Adipose tissue (tissue), 3 donors: ENCODE results near the gene GRID2IP. TPM values are rescaled to one million over a fixed set of nuclear protein-coding genes. Genes with fewer than 3 reads are reported as not detected.

Experiments
- H3K27ac ChIP-seq: one replicate; pipeline ENCODE4 v1.5.1; 2013; ENCODE audit warnings: low read depth, low read length
- WGBS, 3 donors: extraction: QIAGEN DNeasy Blood & Tissue Kit; methylation state at CpG; one replicate each; pipeline ENCODE4 v1.1.7; 2013; 5-methylcytosine and 5-hydroxymethylcytosine counted together
- polyA plus RNA-seq, 3 donors: library from polyadenylated mRNA; stranded (reverse); fragments of 200-250 nt; gene quantifications; one replicate each; pipeline ENCODE4 v1.2.3, GENCODE V29; 2013
- donor health status: healthy with polysubstance abuse.
- donor health status: Bipolar disorder and iron deficiency.
- donor health status: healthy.

The GRID2IP gene
- polyA plus RNA-seq, 3 donors = 0.03 to 0.37 (median 0.11) TPM

DNA sequence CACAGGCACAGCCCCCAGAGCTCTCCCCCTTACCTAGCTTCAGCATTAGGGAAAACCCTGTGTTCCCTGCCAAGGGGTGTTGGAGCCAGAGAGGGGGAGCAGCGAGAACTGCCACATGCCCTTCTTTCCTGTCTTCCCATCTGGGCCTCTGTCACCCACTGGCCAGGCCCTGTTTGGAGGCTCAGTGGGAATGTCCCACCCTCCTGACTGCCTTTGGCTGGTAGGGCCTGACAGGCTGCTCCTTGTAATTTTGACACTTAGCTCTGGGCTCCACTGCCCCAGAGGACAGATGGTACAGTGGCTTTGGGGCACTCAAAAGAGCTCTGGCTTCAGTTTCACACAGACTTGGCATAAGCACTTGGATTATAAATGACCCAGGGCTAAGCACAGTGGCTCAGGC, 50.6 kb downstream of the GRID2IP start:
- no peak overlapping the region for H3K27ac ChIP-seq
- WGBS, 3 donors = 90 to 100% (median 93%) methylated on average over 1 of the region's 1 CpG

DNA sequence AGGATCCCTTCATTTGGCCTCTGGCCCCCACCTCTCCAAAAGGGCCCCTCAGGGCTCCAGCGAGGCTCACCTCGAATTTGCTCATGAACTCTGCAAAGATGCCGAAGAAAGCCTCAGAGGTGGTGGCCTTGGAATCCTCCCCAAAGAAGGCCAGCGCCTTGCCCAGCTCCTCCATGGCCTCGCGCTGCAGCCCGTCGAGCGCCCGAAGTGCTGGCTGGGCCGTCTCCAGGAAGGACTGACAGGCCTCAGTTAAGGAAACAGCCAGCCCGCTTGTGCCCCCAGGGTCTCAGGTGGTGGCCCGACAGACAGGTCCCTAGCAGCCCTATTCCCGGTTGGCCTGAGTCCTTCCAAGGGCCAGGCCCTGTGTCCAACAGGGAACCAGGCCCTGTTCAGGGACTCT, 53.3 kb downstream of the GRID2IP start:
- no peak overlapping the region for H3K27ac ChIP-seq
- WGBS, 3 donors = 87 to 95% (median 89%) methylated on average over 13 to 14 of the region's 14 CpGs

DNA sequence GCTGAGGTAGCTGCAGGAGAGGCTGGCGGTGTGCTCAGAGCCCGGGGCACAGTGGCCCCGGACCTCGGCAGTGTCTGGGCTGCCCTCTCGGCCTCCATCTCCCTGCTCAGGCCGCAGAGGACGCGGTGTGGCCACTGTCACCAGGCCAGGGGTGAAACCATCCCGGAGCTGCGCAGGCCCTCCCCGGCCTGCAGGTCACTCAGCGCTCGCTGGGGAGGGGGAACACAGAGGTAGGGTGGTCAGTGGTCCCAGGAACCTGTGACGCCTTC, 53.7 kb downstream of the GRID2IP start:
- WGBS, 3 donors = 94 to 98% (median 94%) methylated on average over 10 to 14 of the region's 14 CpGs
- H3K27ac ChIP-seq = no peak overlapping the region

DNA sequence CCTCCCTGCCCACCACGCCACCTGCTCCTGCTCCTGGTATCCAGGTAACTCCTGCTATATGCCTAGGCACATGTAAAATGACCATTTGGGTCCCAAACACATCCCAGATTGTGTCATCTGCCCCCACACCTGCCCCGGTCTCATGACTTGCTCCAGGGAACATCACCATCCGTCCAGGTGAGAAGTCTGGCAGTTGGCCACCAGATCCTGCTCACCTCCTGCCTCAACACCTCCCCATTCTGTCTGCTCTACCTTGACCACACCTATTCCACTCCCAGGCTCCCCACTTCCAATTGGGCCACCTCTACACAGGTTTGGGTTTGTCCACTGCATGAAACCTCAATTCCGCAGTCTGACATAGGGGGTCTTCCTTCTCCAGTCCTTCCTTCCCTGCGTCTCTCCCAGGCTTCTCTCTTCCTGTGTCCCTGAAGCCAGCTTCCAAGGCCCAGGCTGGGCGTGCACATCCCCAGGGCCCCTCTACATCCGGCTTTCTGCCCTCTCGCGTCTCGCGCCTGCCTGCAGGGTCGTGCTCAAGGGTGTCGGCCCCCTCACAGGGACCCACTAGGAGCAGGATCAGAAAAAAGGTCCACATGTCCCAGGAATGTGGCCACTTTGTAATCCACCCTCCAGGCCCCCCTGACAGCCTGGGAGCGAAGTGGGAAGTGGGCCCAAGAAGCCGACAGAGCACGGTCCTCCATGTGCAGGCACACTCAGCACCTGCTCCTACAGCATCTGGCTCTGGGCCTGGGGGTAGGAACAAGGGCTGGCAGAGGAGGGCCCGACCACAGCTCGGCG, 54.2 kb downstream of the GRID2IP start:
- no peak overlapping the region for H3K27ac ChIP-seq
- 76 to 81% (median 80%) methylated on average over 19 of the region's 19 CpGs for WGBS, 3 donors

DNA sequence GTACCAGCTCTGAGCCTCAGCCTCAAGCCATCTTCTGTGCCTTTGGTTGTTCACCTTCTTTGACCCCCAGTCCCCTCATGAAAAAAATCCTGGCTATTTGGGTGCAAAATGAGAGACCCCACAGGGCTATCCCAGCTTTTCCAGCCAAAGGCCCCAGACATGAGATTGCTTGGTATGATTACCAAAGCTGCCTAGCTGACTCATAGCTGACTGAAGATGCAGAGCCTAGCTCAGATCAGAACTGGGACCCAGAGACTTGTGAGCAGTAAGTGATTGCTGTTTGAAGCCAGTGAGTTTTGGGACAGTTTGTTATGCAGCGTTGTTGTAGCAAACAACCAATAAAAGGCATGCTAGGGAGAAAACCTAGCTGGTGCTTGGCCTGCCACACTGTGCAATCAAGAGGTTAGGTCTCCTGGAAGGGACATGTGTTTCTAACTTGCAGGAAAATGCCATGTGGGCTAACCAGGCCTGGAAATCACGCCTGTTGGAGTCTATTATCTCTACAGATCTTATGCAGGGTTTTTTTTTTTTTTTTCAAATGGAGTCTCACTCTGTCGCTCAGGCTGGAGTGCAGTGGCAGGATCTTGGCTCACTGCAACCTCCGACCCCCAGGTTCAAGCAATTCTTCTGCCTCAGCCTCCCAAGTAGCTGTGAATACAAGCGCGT, 55.5 kb downstream of the GRID2IP start:
- 90 to 94% (median 92%) methylated on average over 6 of the region's 6 CpGs for WGBS, 3 donors
- no peak overlapping the region for H3K27ac ChIP-seq

DNA sequence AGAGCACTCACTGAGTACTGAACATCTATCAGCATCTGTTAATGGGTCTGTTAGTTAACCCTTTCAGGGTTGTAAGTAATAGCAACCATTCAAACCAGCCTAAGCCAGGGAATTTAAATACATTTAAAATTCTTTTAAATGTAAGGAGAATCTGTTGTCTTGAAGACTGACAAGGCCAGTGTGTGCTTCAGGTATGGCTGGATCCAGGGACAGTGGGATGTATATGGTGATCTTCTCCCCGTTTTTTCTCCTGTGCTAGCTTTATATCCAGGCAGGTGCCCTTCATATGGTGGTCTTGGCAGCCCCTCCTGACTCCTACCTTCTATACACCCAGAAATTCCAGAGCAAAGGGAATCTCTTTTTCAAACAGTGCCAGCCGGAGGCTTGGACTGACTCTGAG, 56.9 kb downstream of the GRID2IP start:
- no peak overlapping the region for H3K27ac ChIP-seq
- WGBS, 3 donors = 86 to 87% (median 86%) methylated on average over 2 of the region's 2 CpGs

DNA sequence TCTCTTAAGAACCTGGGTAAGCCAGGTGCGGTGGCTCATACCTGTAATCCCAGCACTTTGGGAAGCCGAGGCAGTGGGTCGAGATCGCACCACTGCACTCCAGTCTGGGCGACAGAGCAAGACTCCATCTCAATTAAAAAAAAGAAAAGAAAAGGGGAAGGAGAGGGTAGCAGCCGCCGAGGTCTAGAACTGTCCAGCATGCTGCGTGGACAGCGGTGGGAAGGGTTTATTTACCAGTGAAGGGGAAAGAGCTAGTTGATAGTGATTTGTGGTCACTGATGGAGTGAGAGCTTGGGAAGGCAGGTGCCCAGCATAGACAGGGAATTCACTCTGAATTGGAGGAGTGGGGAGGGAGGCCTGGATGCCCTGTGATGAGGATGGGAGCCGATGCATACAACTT, 60.1 kb downstream of the GRID2IP start:
- WGBS, 3 donors = 85 to 91% (median 89%) methylated on average over 10 of the region's 10 CpGs
- no peak overlapping the region for H3K27ac ChIP-seq

DNA sequence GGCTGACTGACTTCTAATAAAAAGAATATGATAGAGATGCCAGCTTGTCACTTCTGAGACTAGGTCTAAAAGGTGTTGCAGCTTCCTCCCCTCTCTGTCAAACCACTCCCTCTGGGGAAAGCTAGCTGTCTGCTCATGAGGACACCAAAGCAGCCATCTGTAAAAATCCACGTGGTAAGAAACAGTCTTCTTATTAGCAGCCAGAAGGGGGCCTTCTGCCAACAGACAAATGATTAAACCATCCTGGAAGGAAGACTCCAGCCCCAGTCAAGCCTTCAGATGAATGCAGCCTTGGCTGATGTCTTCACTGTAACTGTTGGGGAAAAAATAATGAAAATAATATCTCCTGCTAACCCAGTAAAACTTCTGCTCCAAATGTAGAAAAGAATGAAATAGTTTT, 61.6 kb downstream of the GRID2IP start:
- WGBS, 3 donors = 19 to 45% (median 27%) methylated on average over 1 of the region's 1 CpG
- no peak overlapping the region for H3K27ac ChIP-seq

DNA sequence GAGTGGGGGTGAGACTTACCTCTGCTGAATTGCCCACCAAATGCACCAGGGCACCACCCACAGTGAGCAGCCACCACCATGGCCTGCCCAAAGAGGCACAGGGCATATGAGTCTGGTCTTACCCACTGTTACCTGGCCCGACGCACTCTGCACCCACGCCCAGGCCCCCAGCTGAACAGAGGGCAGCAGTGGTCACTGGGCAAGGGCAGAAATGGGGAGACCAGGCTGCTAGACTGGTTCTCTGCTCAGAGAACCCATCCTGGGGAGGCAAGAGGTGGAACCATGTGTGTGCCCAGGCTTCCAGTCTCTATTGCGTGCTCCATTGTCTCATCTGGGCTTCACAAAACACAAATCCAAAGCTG, 64.1 kb downstream of the GRID2IP start:
- 93 to 96% (median 96%) methylated on average over 4 of the region's 4 CpGs for WGBS, 3 donors
- H3K27ac ChIP-seq = no peak overlapping the region

DNA sequence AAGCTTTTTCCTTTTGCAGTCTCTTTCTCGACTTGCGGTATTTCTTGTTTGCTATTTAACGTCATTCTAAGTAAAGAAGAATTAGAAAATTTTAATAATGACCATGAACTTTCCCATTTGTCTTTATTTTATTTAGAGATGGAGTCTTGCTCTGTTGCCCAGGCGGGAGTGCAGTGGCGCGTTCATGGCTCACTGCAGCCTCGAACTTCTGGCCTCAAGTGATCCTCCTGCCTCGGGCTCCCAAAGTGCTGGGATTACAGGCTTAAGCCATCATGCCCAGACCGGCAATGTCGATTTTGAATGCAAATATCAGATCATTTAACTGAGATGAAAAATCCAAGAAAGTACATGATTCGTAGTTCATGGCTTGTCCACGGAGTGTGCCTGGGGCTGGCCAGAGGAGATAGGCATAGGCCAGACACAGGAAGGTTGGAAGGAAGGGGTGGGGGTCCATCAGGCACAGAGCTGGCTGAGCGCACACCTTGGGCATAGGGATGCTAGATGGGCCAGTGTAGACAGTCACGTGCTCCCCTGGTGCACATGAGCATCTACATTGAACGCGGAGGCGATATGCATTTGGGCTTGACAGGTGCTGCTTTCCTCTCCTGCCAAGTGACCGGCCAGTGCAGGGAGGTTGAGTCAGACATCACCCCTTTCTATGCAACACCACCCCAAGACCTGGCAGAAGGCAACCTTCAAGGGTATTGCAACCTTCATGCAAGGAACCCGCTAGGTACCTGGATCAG, 64.7 kb downstream of the GRID2IP start:
- 93 to 96% (median 94%) methylated on average over 19 of the region's 19 CpGs for WGBS, 3 donors
- no peak overlapping the region for H3K27ac ChIP-seq

DNA sequence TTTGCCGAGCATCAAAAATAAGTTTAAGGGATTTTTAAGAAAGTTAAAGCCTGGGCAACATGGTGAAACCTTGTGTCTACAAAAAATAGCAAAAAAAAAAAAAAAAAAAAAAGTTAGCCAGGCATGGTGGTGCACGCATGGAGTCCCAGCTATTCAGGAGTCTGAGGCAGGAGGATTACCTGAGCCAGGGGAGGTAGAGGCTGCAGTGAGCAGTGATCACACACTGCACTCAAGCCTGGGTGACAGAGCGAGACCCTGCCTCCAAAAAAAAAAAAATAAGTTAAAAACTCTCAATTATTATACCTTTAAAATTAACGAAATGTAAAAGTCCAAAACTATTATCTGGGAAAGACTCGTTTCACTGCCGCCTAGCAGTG, 68.5 kb downstream of the GRID2IP start:
- no peak overlapping the region for H3K27ac ChIP-seq
- 11 to 32% (median 27%) methylated on average over 6 of the region's 6 CpGs for WGBS, 3 donors

DNA sequence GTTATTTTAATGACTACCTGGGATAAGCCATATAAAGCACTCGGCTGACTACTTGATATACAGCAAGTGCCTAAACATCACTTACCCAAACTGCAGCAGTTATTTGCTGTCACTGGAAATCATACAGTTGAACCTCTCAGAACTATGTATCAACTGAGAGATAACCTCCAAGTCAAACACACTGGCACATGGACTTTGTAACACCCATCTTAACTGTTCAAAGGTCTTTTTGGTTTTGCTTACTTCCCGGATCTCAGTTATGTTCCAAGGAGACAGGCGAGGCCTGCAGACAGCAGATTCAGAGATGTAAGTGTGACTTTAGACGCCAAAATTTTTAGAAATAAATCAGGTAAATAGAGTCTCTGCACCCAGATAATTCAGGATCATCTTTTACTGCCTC, 69.0 kb downstream of the GRID2IP start:
- 37 to 74% (median 59%) methylated on average over 4 of the region's 4 CpGs for WGBS, 3 donors
- no peak overlapping the region for H3K27ac ChIP-seq

DNA sequence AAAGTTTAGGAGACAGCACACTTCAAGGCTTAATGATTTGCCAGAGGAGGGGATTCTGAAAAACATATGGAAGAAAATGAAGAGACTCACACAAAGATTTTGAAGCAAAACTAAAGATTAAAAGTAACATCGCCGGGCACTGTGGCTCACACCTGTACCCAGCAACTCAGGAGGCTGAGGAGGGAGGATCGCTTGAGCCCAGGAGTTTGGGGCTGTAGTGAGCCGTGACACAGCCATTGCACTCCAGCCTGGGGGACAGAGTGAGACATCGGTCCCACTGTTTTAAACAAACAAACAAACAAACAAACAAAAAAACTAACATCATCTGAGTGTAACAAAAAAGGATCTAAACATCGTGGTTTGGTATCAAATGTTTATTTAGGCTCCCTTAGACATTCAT, 69.8 kb downstream of the GRID2IP start:
- H3K27ac ChIP-seq = no peak overlapping the region

DNA sequence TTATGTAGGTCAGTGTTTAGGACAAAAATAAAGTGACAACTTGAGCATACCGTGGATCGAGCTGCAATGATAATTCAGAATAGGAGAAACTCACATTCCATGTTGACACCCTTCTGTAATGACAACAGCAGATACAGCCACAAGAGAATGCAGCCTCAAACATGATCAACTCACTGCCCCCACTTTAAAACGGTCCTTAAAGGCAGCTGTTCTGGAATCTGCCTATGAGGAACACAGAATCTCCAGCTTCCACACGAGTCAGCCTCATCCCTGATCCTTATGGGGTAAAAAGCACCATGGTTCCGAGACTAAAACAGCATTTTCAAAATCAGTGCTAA, 71.0 kb downstream of the GRID2IP start:
- 41 to 67% (median 58%) methylated on average over 5 of the region's 5 CpGs for WGBS, 3 donors

More for the DNA sequence above, 69.8 kb downstream of the GRID2IP start:
- 36 to 70% (median 65%) methylated on average over 6 of the region's 6 CpGs for WGBS, 3 donors

DNA sequence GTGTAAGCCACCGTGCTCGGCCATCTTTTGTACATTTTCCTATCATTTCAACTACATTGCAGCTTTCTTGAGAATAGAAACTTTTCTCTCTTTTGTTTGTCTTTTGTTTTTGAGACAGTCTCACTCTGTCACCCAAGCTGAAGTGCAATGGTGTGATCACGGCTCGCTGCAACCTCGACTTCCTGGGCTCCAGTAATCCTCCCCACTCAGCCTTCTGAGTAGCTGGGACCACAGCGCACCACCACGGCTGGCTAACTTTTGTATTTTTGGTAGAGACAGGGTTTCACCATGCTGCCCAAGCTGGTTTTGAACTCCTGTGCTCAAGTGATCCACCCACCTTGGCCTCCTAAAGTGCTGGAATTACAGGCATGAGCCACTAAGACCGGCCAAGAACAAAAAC, 72.2 kb downstream of the GRID2IP start:
- WGBS, 3 donors = 75 to 90% (median 85%) methylated on average over 8 of the region's 8 CpGs
- no peak overlapping the region for H3K27ac ChIP-seq

More for the DNA sequence above, 71.0 kb downstream of the GRID2IP start:
- no peak overlapping the region for H3K27ac ChIP-seq

DNA sequence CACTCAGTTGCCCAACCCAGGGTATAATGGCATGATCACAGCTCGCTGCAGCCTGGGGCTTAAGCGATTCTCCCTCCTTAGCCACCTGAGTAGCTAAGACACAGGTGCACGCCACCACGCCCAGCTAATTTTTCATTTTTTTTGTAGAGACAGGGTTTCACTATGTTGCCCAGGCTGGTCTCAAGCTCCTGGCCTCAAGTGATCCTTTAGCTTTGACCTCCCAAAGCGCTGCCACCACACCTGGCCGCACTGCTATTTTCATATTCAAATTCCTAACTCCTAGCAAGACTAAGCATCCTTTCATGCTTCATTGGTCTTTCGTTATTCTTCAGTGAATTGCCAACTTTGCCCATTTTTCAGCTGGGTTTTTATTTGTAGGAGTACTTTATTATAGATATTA, 73.1 kb downstream of the GRID2IP start:
- WGBS, 3 donors = 62 to 91% (median 91%) methylated on average over 7 of the region's 7 CpGs
- H3K27ac ChIP-seq = no peak overlapping the region

DNA sequence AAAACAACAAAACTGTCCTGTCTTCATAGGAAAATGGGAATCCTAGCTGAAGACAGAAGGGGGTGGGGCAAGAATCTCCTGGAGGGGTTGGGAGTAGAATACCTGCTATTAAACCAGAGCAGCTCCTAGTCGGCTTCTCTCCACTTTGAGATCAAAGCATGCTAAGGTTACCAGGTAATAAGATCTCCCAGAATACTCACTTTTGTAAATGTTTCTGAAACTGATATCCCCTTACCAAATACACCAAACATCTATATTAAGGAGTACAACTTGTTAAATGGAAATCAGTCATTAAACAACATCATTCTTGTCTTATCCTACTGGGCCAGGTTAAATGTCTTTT, 74.0 kb downstream of the GRID2IP start:
- 28 to 63% (median 50%) methylated on average over 1 of the region's 1 CpG for WGBS, 3 donors
- H3K27ac ChIP-seq = no peak overlapping the region

DNA sequence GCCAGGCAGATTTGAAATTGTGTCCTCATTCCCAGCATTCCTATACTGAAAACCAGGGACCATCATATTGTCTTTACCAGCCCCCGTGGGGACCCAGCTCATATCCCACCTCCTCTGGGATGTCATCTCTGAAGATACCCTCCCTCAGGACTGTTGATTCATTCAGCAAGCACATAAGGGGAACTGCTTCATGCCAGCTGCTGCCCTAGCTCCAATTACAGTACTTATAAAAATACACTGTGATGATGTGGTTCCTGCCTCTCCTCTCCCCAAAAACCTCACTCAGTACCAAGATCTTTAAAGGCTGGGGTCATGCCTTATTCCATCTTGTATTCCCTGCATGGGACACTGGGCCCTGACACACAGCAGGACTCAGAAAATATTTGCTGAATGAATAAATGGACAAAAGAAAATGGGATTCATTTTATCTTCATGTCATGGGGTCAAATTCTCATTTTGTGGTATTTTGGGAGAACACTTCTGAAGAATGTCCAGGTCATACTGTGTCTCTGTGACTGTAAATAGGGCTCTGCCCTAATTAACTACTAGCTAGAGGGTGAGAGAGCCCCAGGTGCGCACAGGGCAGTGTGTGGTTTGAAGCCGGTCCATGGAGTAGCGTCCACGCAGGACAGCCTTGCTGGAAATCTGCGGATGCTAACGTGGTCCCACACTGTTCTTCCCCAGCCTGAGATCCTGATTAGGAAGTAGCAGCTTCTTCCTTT, 74.5 kb downstream of the GRID2IP start:
- no peak overlapping the region for H3K27ac ChIP-seq
- 49 to 80% (median 69%) methylated on average over 7 of the region's 7 CpGs for WGBS, 3 donors
